Fibroblast of lung (primary cell): Measurements from ENCODE around the gene ZNF775.

Source experiments
- EZH2 ChIP-seq: IDR thresholded peaks from 2 replicates; pipeline ENCODE4 v1.5.1; 2012; ENCODE audit warnings: low read length, control low read depth, mild to moderate bottlenecking; ENCODE audit errors: missing control alignments
- TF ChIP-seq, protein P1 (sequence below), 2 donors: IDR thresholded peaks in 1 of 2; conservative IDR thresholded peaks in 1 of 2; 1 replicate in 1 of 2; 2 replicates in 1 of 2; pipeline ENCODE4 v1.5.1; 2011 to 2012; ENCODE audit warnings: low read length in 2 of 2, control low read depth in 1 of 2, inconsistent platforms in 1 of 2, low read depth in 1 of 2, mild to moderate bottlenecking in 1 of 2

DNA sequence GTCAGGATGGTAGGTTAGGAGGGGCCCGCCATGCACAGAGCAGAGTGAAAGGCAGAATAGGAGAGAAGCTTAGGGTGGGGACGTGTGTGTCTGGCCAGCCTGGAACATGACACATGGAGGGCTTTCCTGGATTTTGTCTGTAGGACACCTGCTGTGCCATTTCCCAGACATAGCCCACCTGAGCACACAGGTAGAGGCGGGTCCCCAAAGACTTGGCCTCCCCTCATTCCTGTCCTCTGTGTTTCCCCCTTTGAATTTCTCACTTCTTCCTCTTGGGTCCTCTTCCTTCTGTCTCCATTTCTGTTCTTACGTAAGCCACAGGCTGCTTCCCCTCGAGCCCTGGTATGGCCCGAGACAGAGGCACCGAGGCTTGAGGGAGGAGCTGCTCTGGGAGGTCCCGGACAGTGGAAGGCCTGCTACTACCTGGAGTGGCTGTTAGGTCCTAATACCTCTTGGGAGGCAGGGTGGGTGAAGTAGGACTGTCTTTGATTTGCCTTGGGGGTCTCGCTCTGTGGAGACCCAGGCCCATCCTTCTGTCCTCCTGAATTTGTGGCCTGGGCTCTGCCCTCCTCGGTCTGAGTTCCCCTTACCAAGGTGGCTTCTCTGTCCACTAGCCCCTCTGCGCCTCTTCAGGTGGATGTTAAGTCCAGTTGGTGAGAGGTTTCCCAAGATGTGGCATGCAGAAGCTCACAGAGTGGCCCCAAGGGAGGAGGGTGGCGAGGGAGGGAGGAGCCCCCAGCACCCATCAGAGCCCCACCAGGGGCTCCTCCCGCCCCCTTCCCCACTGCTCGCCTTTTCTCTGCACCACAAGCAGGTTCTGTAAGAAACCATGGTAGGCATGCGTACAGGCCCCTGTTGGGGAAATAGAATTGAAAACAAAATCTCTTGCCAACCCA is 5.5 kb downstream of the ZNF775 start:
- TF ChIP-seq, protein P1, sequence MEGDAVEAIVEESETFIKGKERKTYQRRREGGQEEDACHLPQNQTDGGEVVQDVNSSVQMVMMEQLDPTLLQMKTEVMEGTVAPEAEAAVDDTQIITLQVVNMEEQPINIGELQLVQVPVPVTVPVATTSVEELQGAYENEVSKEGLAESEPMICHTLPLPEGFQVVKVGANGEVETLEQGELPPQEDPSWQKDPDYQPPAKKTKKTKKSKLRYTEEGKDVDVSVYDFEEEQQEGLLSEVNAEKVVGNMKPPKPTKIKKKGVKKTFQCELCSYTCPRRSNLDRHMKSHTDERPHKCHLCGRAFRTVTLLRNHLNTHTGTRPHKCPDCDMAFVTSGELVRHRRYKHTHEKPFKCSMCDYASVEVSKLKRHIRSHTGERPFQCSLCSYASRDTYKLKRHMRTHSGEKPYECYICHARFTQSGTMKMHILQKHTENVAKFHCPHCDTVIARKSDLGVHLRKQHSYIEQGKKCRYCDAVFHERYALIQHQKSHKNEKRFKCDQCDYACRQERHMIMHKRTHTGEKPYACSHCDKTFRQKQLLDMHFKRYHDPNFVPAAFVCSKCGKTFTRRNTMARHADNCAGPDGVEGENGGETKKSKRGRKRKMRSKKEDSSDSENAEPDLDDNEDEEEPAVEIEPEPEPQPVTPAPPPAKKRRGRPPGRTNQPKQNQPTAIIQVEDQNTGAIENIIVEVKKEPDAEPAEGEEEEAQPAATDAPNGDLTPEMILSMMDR (conservative IDR thresholded peaks at IDR 0.05 in 1 of 2, IDR thresholded peaks at IDR 0.05 in 1 of 2; ENCODE audit: low read depth in 1 of 2, low read length in 2 of 2), result no peak
- no peak for TF ChIP-seq EZH2
